ENCODE measurements around the gene INTS6L.
"Not testable (repeated sequence)": the region's sequence is repeated elsewhere in the genome, so short reads cannot be mapped to it uniquely, and the experiment has no call there.

The INTS6L gene

GRCh38 chrX:135522878-135523693 lies 2.6 kb downstream of the INTS6L start:
- DNase-seq, result no peak

DNA sequence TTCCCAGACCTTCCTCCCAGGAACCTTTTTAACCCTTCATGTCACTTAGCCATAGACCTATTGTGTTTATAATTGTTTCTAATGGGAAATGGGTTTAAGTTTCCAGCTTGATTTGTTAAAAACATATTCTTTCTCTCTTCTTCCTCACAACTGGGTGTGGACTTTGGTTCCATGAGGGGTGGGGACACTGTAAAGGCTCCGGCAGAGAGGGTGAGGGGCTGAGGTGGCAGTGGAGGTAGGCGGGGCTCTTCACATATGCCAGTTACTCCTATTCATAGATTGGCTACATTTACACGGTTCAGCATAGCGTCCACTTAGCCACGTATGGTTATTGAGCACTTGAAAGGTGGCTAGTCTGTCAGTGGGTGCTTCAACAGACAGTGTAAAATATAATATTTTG lies 7.8 kb downstream of the INTS6L start:
- DNase-seq, result no peak

DNA sequence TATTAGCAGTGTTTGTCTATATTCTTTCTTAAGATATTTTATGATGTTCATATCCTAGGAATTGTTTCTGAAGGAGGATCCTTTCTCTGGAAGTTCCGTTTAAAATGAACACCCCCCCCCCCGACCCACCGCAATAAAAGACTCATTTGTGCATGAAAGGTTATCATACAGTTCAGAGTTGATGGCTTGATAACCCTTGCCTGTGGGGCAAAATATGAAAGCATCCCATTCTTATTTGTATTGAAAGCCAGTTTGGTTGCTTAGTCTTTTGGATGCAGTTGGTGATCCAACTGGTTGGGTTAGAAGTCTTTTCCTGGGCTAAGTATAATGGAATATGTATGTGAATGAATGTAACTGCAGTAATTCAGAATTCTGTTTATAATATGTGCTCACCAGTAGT lies 8.3 kb downstream of the INTS6L start:
- DNase-seq, result no peak

GRCh38 chrX:135530097-135530496 lies 9.6 kb downstream of the INTS6L start:
- no peak for DNase-seq

DNA sequence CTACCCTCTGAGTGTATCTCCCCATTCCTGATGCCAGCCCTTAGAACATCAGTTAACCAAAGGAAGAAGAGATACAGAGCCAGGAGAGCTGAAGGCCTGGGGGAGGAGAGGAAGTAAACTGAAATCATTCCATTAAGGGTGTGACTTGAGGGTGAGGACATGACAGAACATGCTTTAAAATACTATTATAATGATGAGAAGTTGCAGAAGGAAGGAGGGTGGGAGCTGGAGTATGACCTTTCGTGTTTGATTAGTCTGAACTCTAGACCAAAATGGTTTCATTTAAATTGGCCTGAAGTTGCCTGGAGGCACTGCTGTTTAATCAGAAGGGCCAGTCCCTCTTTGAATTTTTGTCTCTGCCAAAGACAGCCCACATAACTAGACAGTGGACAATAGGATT lies 11.4 kb downstream of the INTS6L start:
- DNase-seq, result no peak

DNA sequence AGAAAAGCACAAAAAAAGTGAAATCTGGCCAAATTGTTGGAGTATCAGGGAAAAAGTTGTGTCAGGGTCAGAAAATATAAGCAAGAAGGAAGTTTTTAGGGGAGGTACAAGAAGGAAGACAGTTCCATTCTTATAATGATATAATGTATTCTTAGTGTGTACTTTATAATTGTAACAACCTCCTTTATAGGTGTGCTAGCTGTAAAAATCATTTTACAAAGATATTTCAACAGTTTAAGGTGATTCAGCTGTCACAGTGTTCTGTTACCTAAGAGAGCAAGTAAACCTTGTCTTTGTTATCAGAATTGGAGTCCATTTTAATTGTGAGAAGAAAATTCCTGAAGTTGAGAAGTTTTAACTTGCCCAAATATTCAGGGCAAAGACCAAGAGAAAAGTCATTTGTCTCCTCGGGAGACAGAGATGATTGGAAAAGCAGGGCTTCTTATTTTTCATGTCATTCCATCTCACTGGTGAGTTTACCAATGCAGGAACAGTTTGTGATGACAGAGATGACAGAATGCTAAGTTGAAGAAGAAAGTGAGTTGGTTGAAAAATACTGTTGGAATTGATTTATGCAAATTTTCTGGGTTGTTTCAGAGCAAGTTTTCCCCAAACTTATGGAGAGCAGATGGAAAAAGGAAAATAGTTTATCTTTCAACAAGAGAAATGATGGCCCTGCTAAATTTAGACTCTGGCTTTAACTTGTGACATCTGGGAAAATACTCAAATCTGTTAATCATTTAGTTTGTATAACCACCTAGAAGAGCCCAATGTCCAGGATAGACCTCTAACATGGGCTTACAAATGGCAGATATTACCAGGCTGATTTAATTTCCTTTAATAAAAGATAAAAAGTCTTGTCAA lies 14.8 kb downstream of the INTS6L start:
- DNase-seq, result no peak

GRCh38 chrX:135536877-135537276 lies 16.4 kb downstream of the INTS6L start:
- DNase-seq, result no peak

- no peak for DNase-seq
Measured at GRCh38 chrX:135541351-135541750, 20.9 kb downstream of the INTS6L start.

GRCh38 chrX:135543172-135543571 lies 22.7 kb downstream of the INTS6L start:
- no peak for DNase-seq

DNA sequence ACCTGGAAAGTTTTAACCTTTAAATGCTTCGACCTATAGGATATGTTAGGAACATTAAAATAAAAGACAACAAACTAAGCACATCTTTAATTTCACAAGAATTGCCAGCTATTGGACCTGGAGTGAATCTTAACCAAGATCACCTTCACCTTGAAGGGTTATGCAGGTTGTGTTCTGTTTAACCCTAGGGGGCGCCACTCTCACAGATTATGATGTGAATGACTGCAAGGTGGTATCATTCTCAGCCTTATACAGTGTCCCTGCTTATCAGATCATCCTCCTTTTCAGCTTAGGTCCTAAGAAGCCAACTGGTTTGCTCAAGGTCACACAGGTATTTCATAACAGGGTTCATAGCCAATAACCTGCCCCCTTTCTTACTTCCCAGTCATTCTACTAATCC lies 23.5 kb downstream of the INTS6L start:
- peak; percentile 73 for DNase-seq

DNA sequence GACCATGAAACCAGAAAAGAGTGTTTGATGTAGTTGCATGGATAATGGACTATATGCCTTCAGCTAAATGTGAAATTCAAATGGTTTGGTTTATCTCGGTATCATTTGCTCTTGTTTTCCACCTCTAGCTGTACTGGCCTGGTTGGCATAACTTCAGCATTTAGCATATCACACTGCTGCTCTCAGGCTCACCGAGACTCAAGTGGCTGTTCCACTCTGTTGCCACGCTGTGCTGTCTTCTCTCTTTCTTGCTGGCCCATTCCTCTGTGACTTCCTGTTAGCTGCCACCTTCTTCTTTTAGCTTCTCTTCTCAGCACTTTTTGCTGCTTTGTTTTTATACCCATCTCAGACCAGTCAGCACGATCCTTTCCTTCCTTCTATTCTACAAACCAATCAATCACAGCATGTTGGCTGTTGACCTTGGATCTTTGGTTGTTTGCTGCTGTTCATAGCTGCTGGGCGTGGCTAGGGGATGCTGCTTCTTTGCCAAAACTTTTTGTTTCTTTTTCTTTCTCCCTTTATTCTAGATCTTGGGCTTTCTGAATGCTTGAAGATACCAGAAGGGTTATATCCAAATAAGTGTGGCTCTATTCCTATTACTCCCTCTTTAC lies 24.0 kb downstream of the INTS6L start:
- DNase-seq, result no peak

GRCh38 chrX:135547767-135548166 lies 27.3 kb downstream of the INTS6L start:
- DNase-seq, result no peak

DNA sequence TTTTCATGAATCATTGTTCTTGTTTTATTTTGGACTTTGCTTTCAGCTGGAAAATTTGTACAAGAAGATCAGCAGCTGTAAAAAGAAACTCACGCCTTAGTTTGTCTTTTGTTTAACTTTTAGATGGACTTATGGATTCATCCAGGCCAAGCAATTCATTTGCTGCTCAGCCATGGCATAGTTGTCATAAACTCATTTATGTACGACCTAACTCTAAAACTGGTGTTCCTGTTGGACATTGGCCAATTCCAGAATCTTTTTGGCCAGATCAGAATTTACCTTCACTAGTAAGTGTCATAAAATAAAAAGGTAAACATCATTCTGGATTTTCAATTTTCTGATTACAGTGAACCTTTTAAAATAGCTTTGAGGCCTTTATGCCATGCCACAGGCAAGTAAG lies 29.1 kb downstream of the INTS6L start:
- no peak for DNase-seq

DNA sequence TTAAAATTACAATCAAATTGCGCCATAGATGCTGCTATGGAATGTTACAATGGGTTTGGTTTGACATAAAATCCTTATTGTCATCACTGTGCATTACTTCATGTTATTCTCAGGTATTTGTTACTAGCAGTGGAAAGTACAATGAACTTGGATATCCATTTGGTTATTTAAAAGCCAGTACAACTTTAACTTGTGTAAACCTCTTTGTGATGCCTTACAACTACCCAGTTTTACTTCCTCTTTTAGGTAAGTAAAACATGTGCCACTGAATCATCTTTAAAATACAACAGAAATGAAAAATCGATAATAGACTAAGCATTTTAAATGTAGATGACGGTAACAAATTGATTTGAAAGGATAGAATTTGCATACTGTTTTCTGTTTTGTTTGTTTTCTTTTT lies 35.6 kb downstream of the INTS6L start:
- no peak for DNase-seq

DNA sequence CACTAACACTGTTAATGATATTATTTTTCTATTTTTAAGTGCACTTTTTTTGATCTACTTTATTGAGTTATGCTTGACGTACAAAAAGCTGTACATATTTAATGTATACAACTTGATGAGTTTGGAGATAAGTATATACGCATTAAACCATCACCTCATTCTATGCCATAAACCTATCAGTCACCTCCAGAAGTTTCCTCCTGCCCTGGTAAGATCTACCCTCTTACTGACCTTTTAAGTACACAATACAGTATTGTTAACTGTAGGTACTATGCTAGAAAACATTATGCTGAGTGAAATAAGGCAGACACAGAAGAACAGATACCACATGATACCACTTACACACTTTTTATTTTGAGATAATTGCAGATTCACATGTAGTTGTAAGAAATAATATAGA lies 36.9 kb downstream of the INTS6L start:
- no peak for DNase-seq

DNA sequence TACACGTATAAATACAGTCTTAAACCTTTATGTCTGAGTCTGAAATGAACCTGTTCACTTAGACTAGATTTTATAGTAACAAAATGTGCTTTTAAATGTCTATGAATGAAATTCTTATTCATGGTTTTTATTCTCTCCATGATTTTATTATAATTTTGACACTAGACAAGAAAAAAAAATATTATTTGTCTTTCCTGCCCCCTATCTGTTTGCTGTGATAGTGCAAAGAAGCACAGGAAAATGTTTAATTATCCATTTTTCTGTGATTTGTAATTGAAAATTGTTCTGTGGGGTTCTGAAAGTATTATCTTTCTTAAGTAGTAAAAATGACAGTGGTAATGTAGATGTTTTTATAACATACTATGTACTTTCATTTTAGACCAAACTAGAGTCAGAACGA lies 52.0 kb downstream of the INTS6L start:
- DNase-seq, result peak; percentile 7

DNA sequence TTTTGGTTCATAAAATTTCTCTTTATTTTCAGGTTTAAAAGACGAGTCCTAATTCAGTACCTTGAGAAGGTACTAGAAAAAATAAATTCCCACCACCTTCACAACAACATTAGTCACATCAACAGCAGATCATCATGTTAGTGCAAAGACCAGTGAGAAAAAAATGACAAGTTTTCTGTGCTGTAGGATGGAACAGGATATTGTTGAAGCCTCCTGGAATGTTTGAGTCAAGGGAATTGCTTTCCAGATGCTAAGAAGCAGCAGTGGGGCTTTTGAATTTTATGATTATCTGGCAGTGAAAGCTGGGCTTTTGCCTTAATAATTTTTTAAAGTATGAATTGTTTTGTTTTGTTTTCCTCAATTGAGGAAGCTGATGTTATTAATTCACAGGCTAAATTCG lies 61.0 kb downstream of the INTS6L start:
- DNase-seq, result no peak

- no peak for DNase-seq
Measured at GRCh38 chrX:135585153-135585552, 64.7 kb downstream of the INTS6L start.

DNA sequence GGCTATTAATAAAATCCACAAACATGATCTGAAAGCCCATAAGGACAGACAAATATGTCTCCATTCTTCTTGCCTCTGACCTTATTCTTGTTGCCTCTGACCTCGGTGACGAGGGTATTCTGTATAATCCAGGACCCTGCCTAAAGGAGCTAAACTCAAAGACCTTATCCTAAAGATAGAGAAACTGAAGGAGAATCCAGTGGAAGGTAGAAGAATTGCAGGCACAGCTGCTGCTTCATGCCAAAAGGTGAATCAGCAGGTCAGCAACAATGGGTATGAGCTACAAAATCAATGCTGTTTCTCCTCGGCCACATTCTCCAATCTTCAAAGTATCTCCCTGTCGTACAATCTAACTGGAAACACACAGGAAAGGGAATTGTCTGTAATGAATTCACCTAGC lies 71.4 kb downstream of the INTS6L start:
- DNase-seq, result peak; percentile 15

GRCh38 chrX:135594049-135594448 lies 73.6 kb downstream of the INTS6L start:
- not testable (repeated sequence) for DNase-seq

- DNase-seq, result not testable (repeated sequence)
Measured at GRCh38 chrX:135594453-135594852, 74.0 kb downstream of the INTS6L start.

GRCh38 chrX:135595543-135595942 lies 75.1 kb downstream of the INTS6L start:
- DNase-seq, result peak; percentile 2

GRCh38 chrX:135596495-135596894 lies 76.0 kb downstream of the INTS6L start:
- DNase-seq, result peak; percentile 83

DNA sequence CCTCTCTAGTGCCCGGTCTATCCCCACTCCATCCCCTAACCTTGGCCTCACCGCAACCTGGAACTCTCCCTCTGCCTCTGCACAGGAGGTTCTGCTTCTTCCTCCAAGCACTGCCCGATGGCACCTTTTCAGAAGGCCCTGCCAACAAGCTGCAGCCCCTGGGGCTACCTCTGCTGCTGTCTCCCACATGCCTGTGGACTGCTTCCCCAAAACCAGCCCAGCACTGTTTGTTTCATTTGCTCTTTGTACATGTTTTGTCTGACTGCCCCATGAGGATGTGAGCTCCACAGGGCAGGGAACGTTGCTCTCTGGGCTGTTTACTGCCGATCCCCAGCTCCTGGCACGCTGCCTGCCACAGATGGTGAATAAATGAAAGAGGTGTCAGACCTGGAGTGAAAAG lies 85.4 kb downstream of the INTS6L start:
- no peak for DNase-seq

All from DMS53 (cell line).